ENCODE results near the gene SH3PXD2B.

Gene SH3PXD2B

GRCh38 chr5:172336676-172337285 lies 117.5 kb downstream of the SH3PXD2B start:
- Histone ChIP-seq H3K36me3 (ENCODE audit: insufficient read depth, low read length) (no peaks in the 10 kb centered on the region), H3K9ac (ENCODE audit: low read length) (no peak overlapping the region), H2AFZ (ENCODE audit: low read length) (no peak overlapping the region), H3K4me2 (ENCODE audit: low read length) (no peak overlapping the region), H3K79me2 (ENCODE audit: insufficient read depth, low read length) (no peaks in the 10 kb centered on the region), H4K20me1 (ENCODE audit: insufficient read depth, low read length) (no peaks in the 10 kb centered on the region), H3K9me2 (ENCODE audit: low read depth, low read length) (no peaks in the 10 kb centered on the region), H3K9me3 (ENCODE audit: low read length) (no peaks in the 10 kb centered on the region), H3K4me1 (ENCODE audit: insufficient read depth, low read length, severe bottlenecking) (no peaks in the 10 kb centered on the region), H3K27me3 (ENCODE audit: insufficient read depth, low read length) (peaks cover 30% of the 10 kb centered on the region; the same call in 1 of the 2 replicates), H3K27ac (ENCODE audit: low read depth, low read length, poor library complexity, severe bottlenecking) (no peak overlapping the region), H3K4me3 (ENCODE audit: low read depth, low read length, poor library complexity, severe bottlenecking) (no peak overlapping the region), H3F3A (ENCODE audit: insufficient read depth, low read length) (no peaks in the 10 kb centered on the region)
- TF ChIP-seq, protein P1, sequence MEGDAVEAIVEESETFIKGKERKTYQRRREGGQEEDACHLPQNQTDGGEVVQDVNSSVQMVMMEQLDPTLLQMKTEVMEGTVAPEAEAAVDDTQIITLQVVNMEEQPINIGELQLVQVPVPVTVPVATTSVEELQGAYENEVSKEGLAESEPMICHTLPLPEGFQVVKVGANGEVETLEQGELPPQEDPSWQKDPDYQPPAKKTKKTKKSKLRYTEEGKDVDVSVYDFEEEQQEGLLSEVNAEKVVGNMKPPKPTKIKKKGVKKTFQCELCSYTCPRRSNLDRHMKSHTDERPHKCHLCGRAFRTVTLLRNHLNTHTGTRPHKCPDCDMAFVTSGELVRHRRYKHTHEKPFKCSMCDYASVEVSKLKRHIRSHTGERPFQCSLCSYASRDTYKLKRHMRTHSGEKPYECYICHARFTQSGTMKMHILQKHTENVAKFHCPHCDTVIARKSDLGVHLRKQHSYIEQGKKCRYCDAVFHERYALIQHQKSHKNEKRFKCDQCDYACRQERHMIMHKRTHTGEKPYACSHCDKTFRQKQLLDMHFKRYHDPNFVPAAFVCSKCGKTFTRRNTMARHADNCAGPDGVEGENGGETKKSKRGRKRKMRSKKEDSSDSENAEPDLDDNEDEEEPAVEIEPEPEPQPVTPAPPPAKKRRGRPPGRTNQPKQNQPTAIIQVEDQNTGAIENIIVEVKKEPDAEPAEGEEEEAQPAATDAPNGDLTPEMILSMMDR (IDR thresholded peaks at IDR 0.05; ENCODE audit: low read length) = no peak
- no peak for TF ChIP-seq EZH2 (IDR thresholded peaks at IDR 0.05; ENCODE audit: borderline replicate concordance, low read length)

- no peak overlapping the region for H3K4me2 ChIP-seq (ENCODE audit: low read length)
Measured at GRCh38 chr5:172336264-172336663, 118.1 kb downstream of the SH3PXD2B start.

GRCh38 chr5:172335721-172336120 lies 118.6 kb downstream of the SH3PXD2B start:
- Histone ChIP-seq H3F3A (ENCODE audit: insufficient read depth, low read length) (no peaks in the 10 kb centered on the region), H4K20me1 (ENCODE audit: insufficient read depth, low read length) (no peaks in the 10 kb centered on the region), H3K36me3 (ENCODE audit: insufficient read depth, low read length) (no peaks in the 10 kb centered on the region), H3K9me3 (ENCODE audit: low read length) (no peaks in the 10 kb centered on the region), H3K4me1 (ENCODE audit: insufficient read depth, low read length, severe bottlenecking) (no peaks in the 10 kb centered on the region), H3K4me3 (ENCODE audit: low read depth, low read length, poor library complexity, severe bottlenecking) (no peak overlapping the region), H3K27ac (ENCODE audit: low read depth, low read length, poor library complexity, severe bottlenecking) (no peak overlapping the region), H3K27me3 (ENCODE audit: insufficient read depth, low read length) (peaks cover 30% of the 10 kb centered on the region; the same call in 1 of the 2 replicates), H3K9ac (ENCODE audit: low read length) (no peak overlapping the region), H3K79me2 (ENCODE audit: insufficient read depth, low read length) (no peaks in the 10 kb centered on the region), H2AFZ (ENCODE audit: low read length) (no peak overlapping the region), H3K9me2 (ENCODE audit: low read depth, low read length) (no peaks in the 10 kb centered on the region), H3K4me2 (ENCODE audit: low read length) (no peak overlapping the region)
- TF ChIP-seq, protein P1 (IDR thresholded peaks at IDR 0.05; ENCODE audit: low read length) = no peak
- TF ChIP-seq EZH2 (IDR thresholded peaks at IDR 0.05; ENCODE audit: borderline replicate concordance, low read length) = no peak

More at GRCh38 chr5:172336264-172336663, 118.1 kb downstream of the SH3PXD2B start:
- Histone ChIP-seq H3K4me1 (ENCODE audit: insufficient read depth, low read length, severe bottlenecking) (no peaks in the 10 kb centered on the region), H4K20me1 (ENCODE audit: insufficient read depth, low read length) (no peaks in the 10 kb centered on the region), H3K9me2 (ENCODE audit: low read depth, low read length) (no peaks in the 10 kb centered on the region), H3K36me3 (ENCODE audit: insufficient read depth, low read length) (no peaks in the 10 kb centered on the region), H3F3A (ENCODE audit: insufficient read depth, low read length) (no peaks in the 10 kb centered on the region), H3K79me2 (ENCODE audit: insufficient read depth, low read length) (no peaks in the 10 kb centered on the region), H3K9me3 (ENCODE audit: low read length) (no peaks in the 10 kb centered on the region), H3K27me3 (ENCODE audit: insufficient read depth, low read length) (peaks cover 30% of the 10 kb centered on the region; the same call in 1 of the 2 replicates), H3K27ac (ENCODE audit: low read depth, low read length, poor library complexity, severe bottlenecking) (no peak overlapping the region), H2AFZ (ENCODE audit: low read length) (no peak overlapping the region), H3K4me3 (ENCODE audit: low read depth, low read length, poor library complexity, severe bottlenecking) (no peak overlapping the region), H3K9ac (ENCODE audit: low read length) (no peak overlapping the region)
- TF ChIP-seq EZH2 (IDR thresholded peaks at IDR 0.05; ENCODE audit: borderline replicate concordance, low read length) = no peak
- TF ChIP-seq, protein P1 (IDR thresholded peaks at IDR 0.05; ENCODE audit: low read length) = no peak

Measured in OCI-LY1 (cell line).